HCT116 (cell line): Measurements from ENCODE around the gene G3BP1. TPM values are rescaled to one million over a fixed set of nuclear protein-coding genes. Genes with fewer than 3 reads are reported as not detected.

Experiments
- ATAC-seq: fragments of 200-7000 bp; cut with Tn5 transposase; 2 replicates; pipeline ENCODE4 v1.9.1; 2020; ENCODE audit warnings: mild to moderate bottlenecking, moderate library complexity
- BruUV-seq: library from RNA; stranded (reverse); fragments of 400-500 nt; replicated peaks from 2 replicates; lab custom pipeline; 2021; lab: Mats Ljungman, UMichigan
- CTCF ChIA-PET: fragments of 300-600 bp; sonication (Branson Sonifier 250); formaldehyde crosslinking; loops from one replicate; lab custom pipeline; 2021; ENCODE audit warnings: antibody characterized with exemption; lab: Charles Lee
- POLR2A ChIA-PET: fragments of 300-600, 350-600 bp; sonication (Branson Sonifier 250); formaldehyde crosslinking; loops from one replicate; lab custom pipeline; 2021; ENCODE audit warnings: antibody characterized with exemption; lab: Charles Lee
- RAD21 ChIA-PET, 2 experiments: fragments of 300-600 bp; sonication (Branson Sonifier 250); formaldehyde crosslinking; loops; one replicate each; lab custom pipeline; 2023; ENCODE audit warnings: low total read pairs in 2 of 2; ENCODE audit not compliant: uncharacterized antibody in 2 of 2, unreplicated experiment in 2 of 2, low non-redundant PET in 1 of 2; lab: Charles Lee
- DNase-seq: peaks from one replicate; pipeline ENCODE4 v3.0.0-alpha.2; 2010; ENCODE audit warnings: low read depth, low spot score
- H2AFZ ChIP-seq: fragments of 200-600 bp; shearing (Covaris generic), sonication (generic); 2 replicates; pipeline ENCODE4 v1.6.1; 2017; ENCODE audit warnings: low read depth, mixed run types, mixed read lengths, antibody characterized with exemption, low read length; ENCODE audit not compliant: poor library complexity, severe bottlenecking
- H3K27ac ChIP-seq: 2 replicates; pipeline ENCODE4 v1.5.1; 2012; ENCODE audit warnings: low read depth, low read length
- H3K27me3 ChIP-seq: fragments of 200-600 bp; sonication (generic); 2 replicates; pipeline ENCODE4 v1.6.1; 2016; ENCODE audit warnings: mixed run types, low read length, mixed read lengths; ENCODE audit not compliant: insufficient read depth
- H3K36me3 ChIP-seq, 2 experiments: fragments of 200-500 bp in 1 of 2; fragments of 200-600 bp in 1 of 2; sonication (Bioruptor generic) in 1 of 2; sonication (generic) in 1 of 2; 2 replicates each; pipeline versions ENCODE4 v1.5.1 to v1.6.1; 2014 to 2016; ENCODE audit warnings: low read length in 2 of 2, inconsistent platforms in 1 of 2, mixed read lengths in 1 of 2, mixed run types in 1 of 2; ENCODE audit not compliant: insufficient read depth in 2 of 2, control insufficient read depth in 1 of 2
- H3K4me1 ChIP-seq, 2 experiments: fragments of 200-600 bp in 1 of 2; sonication (generic) in 1 of 2; 2 replicates each; pipeline versions ENCODE4 v1.5.1 to v1.6.1; 2012 to 2017; ENCODE audit warnings: low read length in 2 of 2, inconsistent platforms in 1 of 2, mild to moderate bottlenecking in 1 of 2, mixed read lengths in 1 of 2, mixed run types in 1 of 2, moderate library complexity in 1 of 2; ENCODE audit not compliant: insufficient read depth in 2 of 2, control insufficient read depth in 1 of 2
- H3K4me2 ChIP-seq: fragments of 200-600 bp; sonication (generic); 2 replicates; pipeline ENCODE4 v1.6.1; 2017; ENCODE audit warnings: mixed run types, low read length, mixed read lengths
- H3K4me3 ChIP-seq, 2 experiments: fragments of 200-600 bp in 1 of 2; sonication (generic) in 1 of 2; replicated peaks in 1 of 2; 2 replicates each; pipeline ENCODE4 v1.5.1; 2011 to 2016; ENCODE audit warnings: low read length in 2 of 2, control low read depth in 1 of 2, low read depth in 1 of 2, mild to moderate bottlenecking in 1 of 2, mixed read lengths in 1 of 2, mixed run types in 1 of 2
- H3K79me2 ChIP-seq: fragments of 200-600 bp; sonication (generic); 2 replicates; pipeline ENCODE4 v1.6.1; 2017; ENCODE audit warnings: mild to moderate bottlenecking, mixed run types, low read length, moderate library complexity, mixed read lengths; ENCODE audit not compliant: insufficient read depth
- H3K9ac ChIP-seq: fragments of 200-600 bp; sonication (generic); 2 replicates; pipeline ENCODE4 v1.6.1; 2016; ENCODE audit warnings: low read length, mixed read lengths
- H3K9me2 ChIP-seq: fragments of 200-600 bp; sonication (generic), shearing (Covaris generic); 2 replicates; pipeline ENCODE4 v1.6.1; 2017; ENCODE audit warnings: mixed run types, mild to moderate bottlenecking, moderate library complexity; ENCODE audit not compliant: insufficient read depth
- H3K9me3 ChIP-seq, 2 experiments: fragments of 200-500 bp in 1 of 2; fragments of 200-600 bp in 1 of 2; sonication (Bioruptor generic) in 1 of 2; sonication (generic) in 1 of 2; 2 replicates each; pipeline ENCODE4 v1.6.1; 2014 to 2017; ENCODE audit warnings: low read length in 2 of 2, mixed read lengths in 2 of 2, inconsistent platforms in 1 of 2, low read depth in 1 of 2, mild to moderate bottlenecking in 1 of 2, mixed run types in 1 of 2, moderate library complexity in 1 of 2; ENCODE audit not compliant: control insufficient read depth in 1 of 2, insufficient read depth in 1 of 2
- H4K20me1 ChIP-seq: fragments of 200-600 bp; sonication (generic), shearing (Covaris generic); 2 replicates; pipeline ENCODE4 v1.6.1; 2017; ENCODE audit warnings: mixed run types, mild to moderate bottlenecking, moderate library complexity; ENCODE audit not compliant: insufficient read depth
- CEBPB ChIP-seq: IDR thresholded peaks from 2 replicates; pipeline ENCODE4 v1.6.1; 2012; ENCODE audit warnings: low read depth
- ELF1 ChIP-seq: IDR thresholded peaks from 2 replicates; pipeline ENCODE4 v1.6.1; 2012; ENCODE audit warnings: low read depth, borderline replicate concordance
- POLR2A ChIP-seq: IDR thresholded peaks from 2 replicates; pipeline ENCODE4 v1.7.0; 2011; ENCODE audit warnings: borderline replicate concordance; ENCODE audit not compliant: insufficient read depth, insufficient read length; ENCODE audit errors: extremely low read depth
- SIN3A ChIP-seq: IDR thresholded peaks from 2 replicates; pipeline ENCODE4 v1.6.1; 2012; ENCODE audit warnings: low read depth
- ZNF274 ChIP-seq: fragments of 200-500 bp; sonication (Bioruptor generic); IDR thresholded peaks from 2 replicates; pipeline ENCODE4 v1.6.1; 2014; ENCODE audit warnings: mild to moderate bottlenecking, low read depth, low read length, inconsistent platforms
- intact Hi-C: fragments of 100-400 bp; cut with micrococcal nuclease; formaldehyde crosslinking; loops from 2 replicates; pipeline ENCODE4 v1.10.0; 2022
- total RNA-seq: library from RNA; stranded (reverse); gene quantifications from one replicate; pipeline ENCODE4 v1.2.1, GENCODE V29; 2021; ENCODE audit not compliant: unreplicated experiment
- TF ChIP-seq, protein P1 (sequence below): IDR thresholded peaks from 2 replicates; pipeline ENCODE4 v1.6.1; 2011; ENCODE audit warnings: mild to moderate bottlenecking, low read length, moderate library complexity; ENCODE audit not compliant: insufficient replicate concordance; ENCODE audit errors: extremely low read depth

The G3BP1 gene
- total RNA-seq, 1 experiment from 2014 or later = 296 TPM

DNA sequence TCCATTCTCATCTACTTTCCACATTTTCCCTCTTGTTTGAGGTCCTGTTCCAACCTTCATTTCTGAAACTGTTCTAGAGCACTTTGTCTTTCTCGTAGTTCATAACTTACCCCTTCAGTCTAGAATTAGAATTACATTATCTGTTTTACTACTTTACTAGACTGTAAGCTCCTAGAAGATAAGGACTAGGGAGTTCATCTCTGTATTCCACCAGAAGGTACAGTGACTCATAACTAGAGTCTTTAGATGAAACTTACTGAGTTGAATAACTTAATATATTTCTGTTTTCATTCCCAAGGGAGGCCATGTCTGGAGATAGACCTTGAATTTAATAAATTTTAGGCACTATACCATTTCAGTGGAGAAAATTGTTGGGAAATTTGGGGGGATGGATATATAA is 38.7 kb downstream of the G3BP1 start:
- ChIA-PET CTCF (no interaction called here), POLR2A (interaction anchor here (0.7 to 2.2 kb wide), 2 partner anchors 11 to 39 kb away, joined by 3 to 6 read pairs; partner anchors contain the start of gene G3BP1), RAD21 (no interaction called here)
- no peaks in the 10 kb centered on the region for H3K9me2 ChIP-seq
- no peak overlapping the region for H3K4me3 ChIP-seq
- TF ChIP-seq ZNF274 (no peak), ELF1 (no peak), CEBPB (no peak), POLR2A (no peak), SIN3A (no peak)
- TF ChIP-seq, protein P1, sequence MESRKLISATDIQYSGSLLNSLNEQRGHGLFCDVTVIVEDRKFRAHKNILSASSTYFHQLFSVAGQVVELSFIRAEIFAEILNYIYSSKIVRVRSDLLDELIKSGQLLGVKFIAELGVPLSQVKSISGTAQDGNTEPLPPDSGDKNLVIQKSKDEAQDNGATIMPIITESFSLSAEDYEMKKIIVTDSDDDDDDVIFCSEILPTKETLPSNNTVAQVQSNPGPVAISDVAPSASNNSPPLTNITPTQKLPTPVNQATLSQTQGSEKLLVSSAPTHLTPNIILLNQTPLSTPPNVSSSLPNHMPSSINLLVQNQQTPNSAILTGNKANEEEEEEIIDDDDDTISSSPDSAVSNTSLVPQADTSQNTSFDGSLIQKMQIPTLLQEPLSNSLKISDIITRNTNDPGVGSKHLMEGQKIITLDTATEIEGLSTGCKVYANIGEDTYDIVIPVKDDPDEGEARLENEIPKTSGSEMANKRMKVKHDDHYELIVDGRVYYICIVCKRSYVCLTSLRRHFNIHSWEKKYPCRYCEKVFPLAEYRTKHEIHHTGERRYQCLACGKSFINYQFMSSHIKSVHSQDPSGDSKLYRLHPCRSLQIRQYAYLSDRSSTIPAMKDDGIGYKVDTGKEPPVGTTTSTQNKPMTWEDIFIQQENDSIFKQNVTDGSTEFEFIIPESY = no peak
- no peak overlapping the region for H2AFZ ChIP-seq
- H3K79me2 ChIP-seq = peaks cover 59% of the 10 kb centered on the region
- peaks cover 42 to 68% of the 10 kb centered on the region in 2 experiments for H3K36me3 ChIP-seq
- DNase-seq (no peak), ATAC-seq (no peak)
- H3K4me2 ChIP-seq = no peak overlapping the region
- no peaks in the 10 kb centered on the region for H3K9me3 ChIP-seq
- no peak overlapping the region for H3K27ac ChIP-seq
- no TSS peak for BruUV-seq
- peaks cover 38% of the 10 kb centered on the region; the same call in 1 of the 2 replicates for H4K20me1 ChIP-seq
- no peaks in the 10 kb centered on the region for H3K4me1 ChIP-seq
- H3K9ac ChIP-seq = no peak overlapping the region
- intact Hi-C loops = no loop called here
- no peaks in the 10 kb centered on the region for H3K27me3 ChIP-seq

DNA sequence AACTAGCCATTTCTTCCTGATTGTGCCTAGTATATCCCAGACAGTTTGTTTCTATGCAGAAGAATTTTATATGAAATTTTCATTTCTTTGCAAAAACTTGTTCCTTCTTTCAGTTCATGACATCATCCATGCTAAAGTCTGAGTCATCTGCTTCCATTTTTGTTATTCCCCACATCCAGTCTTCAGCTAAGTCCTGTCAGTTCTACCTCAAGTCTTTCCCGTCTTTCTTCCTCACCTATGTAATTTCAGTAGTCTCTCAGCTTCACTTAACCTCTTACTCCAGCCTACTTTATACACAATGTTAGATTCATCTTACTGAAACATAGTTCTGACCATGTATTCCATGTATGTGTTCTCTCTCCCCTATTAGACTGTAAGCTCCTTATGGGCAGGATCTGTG is 39.1 kb downstream of the G3BP1 start:
- 0 out of 2 replicates have a peak, but pooled peaks have one; percentile 8 for TF ChIP-seq CEBPB
- TF ChIP-seq, protein P1 = no peak
- no TSS peak for BruUV-seq
- no peaks in the 10 kb centered on the region for H3K9me3 ChIP-seq
- no peak overlapping the region for H3K4me3 ChIP-seq
- ChIA-PET POLR2A (no interaction called here), RAD21 (no interaction called here), CTCF (no interaction called here)
- H3K79me2 ChIP-seq = peaks cover 54% of the 10 kb centered on the region
- peaks cover 39 to 64% of the 10 kb centered on the region in 2 experiments for H3K36me3 ChIP-seq
- no peak overlapping the region for H2AFZ ChIP-seq
- DNase-seq = no peak
- H3K9me2 ChIP-seq = no peaks in the 10 kb centered on the region
- H3K4me2 ChIP-seq = no peak overlapping the region
- H3K9ac ChIP-seq = no peak overlapping the region
- intact Hi-C loops = no loop called here
- peaks cover 33% of the 10 kb centered on the region; the same call in 1 of the 2 replicates for H4K20me1 ChIP-seq
- no peak overlapping the region for H3K27ac ChIP-seq
- ATAC-seq = no peak
- H3K27me3 ChIP-seq = no peaks in the 10 kb centered on the region
- H3K4me1 ChIP-seq = no peaks in the 10 kb centered on the region
